Measurements from ENCODE around the gene PLD1.

The PLD1 gene

DNA sequence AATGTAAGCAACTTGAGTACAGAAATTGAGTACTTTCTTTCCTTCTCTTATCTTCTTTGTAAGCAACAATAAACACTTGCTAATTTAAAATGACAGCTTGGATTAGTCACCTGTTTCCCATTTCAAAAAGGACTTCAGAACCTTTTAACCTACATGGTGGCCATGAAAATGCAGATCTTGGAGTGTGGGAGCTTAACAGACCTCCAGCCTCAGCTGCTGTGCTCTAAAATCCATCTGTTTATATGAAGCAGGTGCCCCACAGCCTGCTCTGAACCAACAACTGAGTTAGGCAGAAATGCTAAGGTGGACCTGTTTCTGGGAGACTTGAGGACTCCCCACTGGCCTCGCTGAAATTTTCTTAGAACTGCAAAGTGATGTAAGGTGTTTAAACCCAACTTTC, 259.0 kb downstream of the PLD1 start:
- DNase-seq = no peak
